H9 (cell line): ENCODE results near the gene ITGB2. TPM values are rescaled to one million over a fixed set of nuclear protein-coding genes. Genes with fewer than 3 reads are reported as not detected.

Experiments
- DNase-seq: peaks from one replicate; pipeline ENCODE4 v3.0.0-alpha.2; 2017
- H2AFZ ChIP-seq: one replicate; pipeline ENCODE4 v1.6.1; 2013; ENCODE audit warnings: mild to moderate bottlenecking, low read length, control low read depth, moderate library complexity
- H2AK5ac ChIP-seq: 2 replicates; pipeline ENCODE4 v1.6.1; 2013; ENCODE audit warnings: low read length, control low read depth, mixed read lengths; ENCODE audit not compliant: insufficient read length
- H2BK120ac ChIP-seq: one replicate; pipeline ENCODE4 v1.6.1; 2013; ENCODE audit warnings: low read depth, mild to moderate bottlenecking, low read length, control low read depth, inconsistent platforms; ENCODE audit not compliant: poor library complexity, severe bottlenecking
- H2BK12ac ChIP-seq: 2 replicates; pipeline ENCODE4 v1.6.1; 2013; ENCODE audit warnings: low read length, control low read depth, mixed read lengths, low read depth; ENCODE audit not compliant: insufficient read length
- H2BK15ac ChIP-seq: 2 replicates; pipeline ENCODE4 v1.6.1; 2013; ENCODE audit warnings: low read depth, low read length, control low read depth
- H2BK20ac ChIP-seq: one replicate; pipeline ENCODE4 v1.6.1; 2013; ENCODE audit warnings: low read depth, mild to moderate bottlenecking, low read length, control low read depth, inconsistent platforms; ENCODE audit not compliant: poor library complexity, severe bottlenecking
- H2BK5ac ChIP-seq: 2 replicates; pipeline ENCODE4 v1.6.1; 2013; ENCODE audit warnings: low read length, control low read depth, mixed read lengths; ENCODE audit not compliant: insufficient read length
- H3K14ac ChIP-seq: 2 replicates; pipeline ENCODE4 v1.6.1; 2013; ENCODE audit warnings: low read length, control low read depth; ENCODE audit not compliant: insufficient read depth
- H3K18ac ChIP-seq: 2 replicates; pipeline ENCODE4 v1.6.1; 2013; ENCODE audit warnings: low read depth, mild to moderate bottlenecking, mixed read lengths, low read length, control low read depth; ENCODE audit not compliant: insufficient read length
- H3K23ac ChIP-seq: 2 replicates; pipeline ENCODE4 v1.6.1; 2013; ENCODE audit warnings: low read length, control low read depth, mixed read lengths, low read depth; ENCODE audit not compliant: insufficient read length
- H3K23me2 ChIP-seq: 2 replicates; pipeline ENCODE4 v1.6.1; 2013; ENCODE audit warnings: low read depth, mild to moderate bottlenecking, mixed read lengths, low read length, control low read depth; ENCODE audit not compliant: insufficient read length, poor library complexity, severe bottlenecking
- H3K27ac ChIP-seq: 2 replicates; pipeline ENCODE4 v1.5.1; 2013; ENCODE audit warnings: low read length, control low read depth, mixed read lengths, low read depth; ENCODE audit not compliant: insufficient read length
- H3K27me3 ChIP-seq: 2 replicates; pipeline ENCODE4 v1.6.1; 2013; ENCODE audit warnings: low read length, control low read depth, inconsistent platforms; ENCODE audit not compliant: insufficient read depth
- H3K4ac ChIP-seq: 2 replicates; pipeline ENCODE4 v1.6.1; 2013; ENCODE audit warnings: low read depth, mild to moderate bottlenecking, control low read depth, inconsistent platforms, low read length, moderate library complexity
- H3K4me1 ChIP-seq: 2 replicates; pipeline ENCODE4 v1.6.1; 2013; ENCODE audit warnings: low read length, control low read depth, inconsistent platforms; ENCODE audit not compliant: insufficient read depth
- H3K4me2 ChIP-seq: 2 replicates; pipeline ENCODE4 v1.6.1; 2013; ENCODE audit warnings: low read length, control low read depth, mixed read lengths; ENCODE audit not compliant: insufficient read length, insufficient read depth
- H3K56ac ChIP-seq: 2 replicates; pipeline ENCODE4 v1.6.1; 2013; ENCODE audit warnings: low read depth, mild to moderate bottlenecking, mixed read lengths, low read length, control low read depth; ENCODE audit not compliant: insufficient read length
- H3K79me1 ChIP-seq: 2 replicates; pipeline ENCODE4 v1.6.1; 2013; ENCODE audit warnings: low read depth, mild to moderate bottlenecking, moderate library complexity, low read length, control low read depth, inconsistent platforms; ENCODE audit not compliant: insufficient read depth, poor library complexity, severe bottlenecking
- H3K79me2 ChIP-seq: 2 replicates; pipeline ENCODE4 v1.6.1; 2013; ENCODE audit warnings: low read length, control low read depth, inconsistent platforms; ENCODE audit not compliant: insufficient read depth
- H3K9ac ChIP-seq: 2 replicates; pipeline ENCODE4 v1.6.1; 2013; ENCODE audit warnings: low read length, control low read depth, mixed read lengths; ENCODE audit not compliant: insufficient read length; ENCODE audit errors: extremely low read depth
- H3K9me3 ChIP-seq: one replicate; pipeline ENCODE4 v1.6.1; 2013; ENCODE audit warnings: low read depth, low read length, inconsistent platforms; ENCODE audit not compliant: control insufficient read depth
- H3T11ph ChIP-seq: one replicate; pipeline ENCODE4 v1.6.1; 2013; ENCODE audit warnings: mild to moderate bottlenecking, low read length, control low read depth, inconsistent platforms
- H4K20me1 ChIP-seq: one replicate; pipeline ENCODE4 v1.6.1; 2013; ENCODE audit not compliant: control insufficient read depth, insufficient read length, insufficient read depth
- H4K5ac ChIP-seq: 2 replicates; pipeline ENCODE4 v1.6.1; 2013; ENCODE audit warnings: low read depth, mild to moderate bottlenecking, mixed read lengths, low read length, control low read depth; ENCODE audit not compliant: insufficient read length
- H4K8ac ChIP-seq: replicated peaks from 2 replicates; pipeline ENCODE4 v1.6.1; 2013; ENCODE audit warnings: low read length, control low read depth, mixed read lengths, low read depth; ENCODE audit not compliant: insufficient read length
- H4K91ac ChIP-seq: 2 replicates; pipeline ENCODE4 v1.6.1; 2013; ENCODE audit warnings: low read depth, mild to moderate bottlenecking, moderate library complexity, mixed read lengths, low read length, control low read depth; ENCODE audit not compliant: insufficient read length
- H3K27ac Mint-ChIP-seq, 3 experiments: 2 replicates in 2 of 3; 3 replicates in 1 of 3; pipeline ENCODE4 v1.8.0; 2020 to 2021; ENCODE audit warnings: mixed read lengths in 3 of 3, mild to moderate bottlenecking in 1 of 3, moderate library complexity in 1 of 3
- H3K27me3 Mint-ChIP-seq: 2 replicates; pipeline ENCODE4 v1.8.0; 2021; ENCODE audit warnings: low read depth, mild to moderate bottlenecking, moderate library complexity, mixed read lengths
- H3K36me3 Mint-ChIP-seq, 3 experiments: 2 replicates in 2 of 3; 3 replicates in 1 of 3; pipeline ENCODE4 v1.8.0; 2020 to 2021; ENCODE audit warnings: low read depth in 3 of 3, mixed read lengths in 3 of 3; ENCODE audit not compliant: insufficient read depth in 1 of 3
- H3K4me1 Mint-ChIP-seq, 2 experiments: 2 replicates each; pipeline ENCODE4 v1.8.0; 2020; ENCODE audit warnings: mixed read lengths in 2 of 2
- H3K4me3 Mint-ChIP-seq, 2 experiments: 2 replicates in 1 of 2; 3 replicates in 1 of 2; pipeline ENCODE4 v1.8.0; 2020 to 2021; ENCODE audit warnings: mild to moderate bottlenecking in 2 of 2, mixed read lengths in 2 of 2, moderate library complexity in 1 of 2
- H3K9me3 Mint-ChIP-seq, 2 experiments: 2 replicates in 1 of 2; 3 replicates in 1 of 2; pipeline ENCODE4 v1.8.0; 2020; ENCODE audit warnings: mild to moderate bottlenecking in 2 of 2, mixed read lengths in 2 of 2, moderate library complexity in 1 of 2
- WGBS: extraction: QIAGEN DNeasy Blood & Tissue Kit; methylation state at CpG from one replicate; pipeline ENCODE4 v1.1.7; 2013; ENCODE audit warnings: missing lambda C conversion rate, low lambda C conversion rate, mixed read lengths; ENCODE audit not compliant: insufficient read length; ENCODE audit errors: extremely low coverage; 5-methylcytosine and 5-hydroxymethylcytosine counted together
- total RNA-seq: library from RNA; stranded (reverse); gene quantifications from 2 replicates; pipeline ENCODE4 v1.2.1, GENCODE V29; 2021
- TF ChIP-seq, protein P1 (sequence below): fragments of 200-600 bp; sonication (generic); conservative IDR thresholded peaks from 3 replicates; pipeline ENCODE4 v1.8.0; 2021; ENCODE audit warnings: antibody characterized with exemption, mild to moderate bottlenecking

ITGB2 gene
- total RNA-seq, 1 experiment from 2014 or later = 1.1 TPM

GRCh38 chr21:44892536-44893277, 28.0 kb downstream of the ITGB2 start:
- no CpG with 5 or more reads among the region's 15 CpGs for WGBS
- Mint-ChIP-seq H3K4me3 (no peak overlapping the region; a peak in 1 of 5 replicates), H3K27ac (no peak overlapping the region; a peak in 1 of 7 replicates), H3K27me3 (peaks cover 10% of the 10 kb centered on the region), H3K36me3 (no peaks in the 10 kb centered on the region), H3K9me3 (no peaks in the 10 kb centered on the region; a peak in 1 of 5 replicates), H3K4me1 (peaks cover 4 to 7% of the 10 kb centered on the region in 2 experiments; a peak in 3 of 4 replicates)
- Histone ChIP-seq H2AFZ (no peak overlapping the region), H2AK5ac (no peak overlapping the region), H3K27me3 (no peaks in the 10 kb centered on the region), H4K8ac (no peak overlapping the region), H3K9ac (no peak overlapping the region), H3K23me2 (no peaks in the 10 kb centered on the region), H3K14ac (no peak overlapping the region), H2BK12ac (no peak overlapping the region), H3K23ac (no peak overlapping the region), H3K56ac (no peak overlapping the region), H3K4me1 (no peaks in the 10 kb centered on the region; the same call in 1 of the 2 replicates), H3K4me2 (no peak overlapping the region), H3K79me1 (no peaks in the 10 kb centered on the region), H2BK120ac (no peak overlapping the region), H3K4ac (no peak overlapping the region), H4K20me1 (no peaks in the 10 kb centered on the region), H2BK5ac (no peak overlapping the region), H2BK20ac (no peak overlapping the region), H2BK15ac (no peak overlapping the region), H3K79me2 (no peaks in the 10 kb centered on the region), H4K91ac (no peak overlapping the region), H4K5ac (no peak overlapping the region), H3K27ac (no peak overlapping the region), H3K9me3 (no peaks in the 10 kb centered on the region), H3T11ph (no peak overlapping the region), H3K18ac (no peak overlapping the region)
- TF ChIP-seq, protein P1, sequence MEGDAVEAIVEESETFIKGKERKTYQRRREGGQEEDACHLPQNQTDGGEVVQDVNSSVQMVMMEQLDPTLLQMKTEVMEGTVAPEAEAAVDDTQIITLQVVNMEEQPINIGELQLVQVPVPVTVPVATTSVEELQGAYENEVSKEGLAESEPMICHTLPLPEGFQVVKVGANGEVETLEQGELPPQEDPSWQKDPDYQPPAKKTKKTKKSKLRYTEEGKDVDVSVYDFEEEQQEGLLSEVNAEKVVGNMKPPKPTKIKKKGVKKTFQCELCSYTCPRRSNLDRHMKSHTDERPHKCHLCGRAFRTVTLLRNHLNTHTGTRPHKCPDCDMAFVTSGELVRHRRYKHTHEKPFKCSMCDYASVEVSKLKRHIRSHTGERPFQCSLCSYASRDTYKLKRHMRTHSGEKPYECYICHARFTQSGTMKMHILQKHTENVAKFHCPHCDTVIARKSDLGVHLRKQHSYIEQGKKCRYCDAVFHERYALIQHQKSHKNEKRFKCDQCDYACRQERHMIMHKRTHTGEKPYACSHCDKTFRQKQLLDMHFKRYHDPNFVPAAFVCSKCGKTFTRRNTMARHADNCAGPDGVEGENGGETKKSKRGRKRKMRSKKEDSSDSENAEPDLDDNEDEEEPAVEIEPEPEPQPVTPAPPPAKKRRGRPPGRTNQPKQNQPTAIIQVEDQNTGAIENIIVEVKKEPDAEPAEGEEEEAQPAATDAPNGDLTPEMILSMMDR = peak; percentile 94
- peak; percentile 72 for DNase-seq
